IPS-18a (cell line): Measurements from ENCODE around the gene DSCAML1.

Experiments
- H3K27ac ChIP-seq: one replicate; pipeline ENCODE4 v1.5.1; 2013; ENCODE audit warnings: low read length
- H3K27me3 ChIP-seq: one replicate; pipeline ENCODE4 v1.6.1; 2013; ENCODE audit warnings: mild to moderate bottlenecking, low read length; ENCODE audit not compliant: control insufficient read depth, insufficient read depth
- H3K36me3 ChIP-seq: one replicate; pipeline ENCODE4 v1.6.1; 2013; ENCODE audit warnings: low read depth, low read length; ENCODE audit not compliant: control insufficient read depth
- H3K4me1 ChIP-seq: one replicate; pipeline ENCODE4 v1.6.1; 2013; ENCODE audit warnings: low read depth, low read length; ENCODE audit not compliant: control insufficient read depth
- H3K4me3 ChIP-seq: one replicate; pipeline ENCODE4 v1.5.1; 2013; ENCODE audit warnings: low read length
- H3K9ac ChIP-seq: one replicate; pipeline ENCODE4 v1.6.1; 2013; ENCODE audit warnings: mild to moderate bottlenecking, low read length, moderate library complexity
- H3K9me3 ChIP-seq: one replicate; pipeline ENCODE4 v1.6.1; 2013; ENCODE audit warnings: low read depth, low read length; ENCODE audit not compliant: control insufficient read depth

Gene DSCAML1

GRCh38 chr11:117744471-117745150 lies 52.4 kb downstream of the DSCAML1 start:
- Histone ChIP-seq H3K9ac (no peak overlapping the region), H3K4me3 (no peak overlapping the region), H3K27me3 (no peaks in the 10 kb centered on the region), H3K36me3 (no peaks in the 10 kb centered on the region), H3K9me3 (no peaks in the 10 kb centered on the region), H3K27ac (no peak overlapping the region), H3K4me1 (peaks cover 7% of the 10 kb centered on the region)

- Histone ChIP-seq H3K4me3 (no peak overlapping the region), H3K4me1 (peaks cover 7% of the 10 kb centered on the region), H3K36me3 (no peaks in the 10 kb centered on the region), H3K9ac (no peak overlapping the region), H3K27ac (no peak overlapping the region), H3K27me3 (no peaks in the 10 kb centered on the region), H3K9me3 (no peaks in the 10 kb centered on the region)
Observed at GRCh38 chr11:117743121-117743815, 53.7 kb downstream of the DSCAML1 start.

GRCh38 chr11:117738246-117738957 lies 58.6 kb downstream of the DSCAML1 start:
- Histone ChIP-seq H3K9me3 (no peaks in the 10 kb centered on the region), H3K27me3 (no peaks in the 10 kb centered on the region), H3K4me3 (no peak overlapping the region), H3K36me3 (no peaks in the 10 kb centered on the region), H3K9ac (no peak overlapping the region), H3K27ac (no peak overlapping the region), H3K4me1 (peaks cover 9% of the 10 kb centered on the region)

- Histone ChIP-seq H3K4me1 (peaks cover 15% of the 10 kb centered on the region), H3K27me3 (no peaks in the 10 kb centered on the region)
Observed at GRCh38 chr11:117735350-117735977, 61.6 kb downstream of the DSCAML1 start.

GRCh38 chr11:117734601-117735024 lies 62.4 kb downstream of the DSCAML1 start:
- Histone ChIP-seq H3K4me1 (peaks cover 15% of the 10 kb centered on the region), H3K27ac (no peak overlapping the region), H3K36me3 (no peaks in the 10 kb centered on the region), H3K9me3 (no peaks in the 10 kb centered on the region), H3K9ac (no peak overlapping the region), H3K27me3 (no peaks in the 10 kb centered on the region), H3K4me3 (no peak overlapping the region)

More at GRCh38 chr11:117735350-117735977, 61.6 kb downstream of the DSCAML1 start:
- H3K36me3 ChIP-seq, result no peaks in the 10 kb centered on the region
- no peak overlapping the region for H3K4me3 ChIP-seq
- H3K9me3 ChIP-seq, result no peaks in the 10 kb centered on the region
- H3K27ac ChIP-seq, result no peak overlapping the region
- no peak overlapping the region for H3K9ac ChIP-seq

GRCh38 chr11:117733316-117733715 lies 63.7 kb downstream of the DSCAML1 start:
- no peak overlapping the region for H3K4me3 ChIP-seq
- no peaks in the 10 kb centered on the region for H3K9me3 ChIP-seq
- H3K36me3 ChIP-seq, result no peaks in the 10 kb centered on the region
- peaks cover 15% of the 10 kb centered on the region for H3K4me1 ChIP-seq
- H3K9ac ChIP-seq, result no peak overlapping the region
- H3K27ac ChIP-seq, result no peak overlapping the region
- no peaks in the 10 kb centered on the region for H3K27me3 ChIP-seq

GRCh38 chr11:117731722-117732290 lies 65.2 kb downstream of the DSCAML1 start:
- H3K27ac ChIP-seq, result no peak overlapping the region
- no peak overlapping the region for H3K4me3 ChIP-seq
- H3K9me3 ChIP-seq, result no peaks in the 10 kb centered on the region
- no peak overlapping the region for H3K9ac ChIP-seq
- H3K4me1 ChIP-seq, result peaks cover 15% of the 10 kb centered on the region
- H3K27me3 ChIP-seq, result no peaks in the 10 kb centered on the region
- H3K36me3 ChIP-seq, result no peaks in the 10 kb centered on the region

GRCh38 chr11:117730208-117730800 lies 66.7 kb downstream of the DSCAML1 start:
- Histone ChIP-seq H3K36me3 (no peaks in the 10 kb centered on the region), H3K4me1 (peaks cover 15% of the 10 kb centered on the region), H3K9me3 (no peaks in the 10 kb centered on the region)

GRCh38 chr11:117725048-117725734 lies 71.8 kb downstream of the DSCAML1 start:
- H3K4me3 ChIP-seq, result no peak overlapping the region
- peaks cover 19% of the 10 kb centered on the region for H3K4me1 ChIP-seq
- H3K27me3 ChIP-seq, result peaks cover 23% of the 10 kb centered on the region
- H3K36me3 ChIP-seq, result no peaks in the 10 kb centered on the region
- no peak overlapping the region for H3K9ac ChIP-seq
- H3K27ac ChIP-seq, result no peak overlapping the region
- H3K9me3 ChIP-seq, result no peaks in the 10 kb centered on the region

More at GRCh38 chr11:117730208-117730800, 66.7 kb downstream of the DSCAML1 start:
- no peaks in the 10 kb centered on the region for H3K27me3 ChIP-seq
- no peak overlapping the region for H3K4me3 ChIP-seq
- H3K9ac ChIP-seq, result no peak overlapping the region
- H3K27ac ChIP-seq, result no peak overlapping the region

- Histone ChIP-seq H3K9me3 (no peaks in the 10 kb centered on the region), H3K36me3 (no peaks in the 10 kb centered on the region), H3K9ac (no peak overlapping the region), H3K27me3 (peaks cover 23% of the 10 kb centered on the region), H3K4me3 (no peak overlapping the region), H3K4me1 (peaks cover 25% of the 10 kb centered on the region), H3K27ac (no peak overlapping the region)
Observed at GRCh38 chr11:117724621-117725020, 72.4 kb downstream of the DSCAML1 start.
